GM19239 (cell line): Measurements from ENCODE around the gene FARP1.

Experiments used
- DNase-seq: peaks from one replicate; pipeline ENCODE4 v3.0.0; 2011; ENCODE audit warnings: low spot score; ENCODE audit not compliant: insufficient read length
- FAIRE-seq: peaks from 2 replicates; lab custom pipeline; 2011; peaks lifted over from hg19 to GRCh38; lab: Jason Lieb, UNC

FARP1 gene

DNA sequence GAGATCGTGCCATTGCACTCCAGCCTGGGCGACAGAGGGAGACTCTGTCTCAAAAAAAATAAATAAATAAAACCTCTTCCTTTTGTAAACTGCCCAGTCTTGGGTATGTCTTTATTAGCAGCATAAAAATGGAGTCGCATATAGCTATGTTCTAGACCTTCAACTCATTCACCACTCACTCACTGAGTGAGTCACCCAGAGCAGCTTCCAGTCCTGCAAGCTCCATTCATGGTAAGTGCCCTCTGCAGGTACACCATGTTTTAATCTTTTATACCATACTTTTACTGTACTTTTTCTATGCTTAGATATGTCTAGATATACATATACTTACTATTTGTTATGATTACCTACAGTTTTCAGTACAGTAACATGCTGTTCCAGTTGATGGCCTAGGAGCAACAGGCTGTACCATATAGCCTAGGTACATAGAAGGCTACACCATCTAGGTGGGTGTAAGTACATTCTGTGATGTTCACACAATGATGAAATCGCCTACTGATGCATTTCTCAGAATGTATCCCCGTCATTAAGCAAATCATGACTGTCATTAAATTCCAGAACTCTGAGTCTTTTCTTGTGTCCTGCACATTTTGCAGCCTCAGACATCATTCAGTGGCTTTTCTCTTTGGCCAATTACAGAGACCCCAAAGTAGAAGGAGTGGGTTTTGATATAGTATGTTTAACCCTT, 13.7 kb upstream of the FARP1 start:
- no peak for DNase-seq
- FAIRE-seq, result no peak

DNA sequence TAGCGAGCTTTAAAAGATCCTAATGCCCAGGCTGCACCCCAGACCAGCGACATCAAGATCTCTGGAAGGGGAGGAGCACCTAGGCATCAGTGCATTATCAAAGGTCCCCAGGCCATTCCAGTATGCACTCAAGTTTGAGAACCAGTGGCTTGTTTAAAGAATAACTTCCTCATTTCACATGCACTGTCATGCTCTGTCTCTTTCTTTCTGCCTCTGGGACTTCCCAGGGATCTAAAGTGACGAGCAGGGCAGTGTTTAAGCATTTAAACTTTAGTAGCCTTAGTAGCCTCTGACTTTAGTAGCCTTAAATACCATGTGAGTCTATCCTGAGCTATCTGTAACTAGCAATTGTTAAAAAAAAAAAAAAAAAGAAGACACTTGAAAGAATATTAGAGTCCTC, 8.9 kb upstream of the FARP1 start:
- FAIRE-seq (peak; percentile 63), DNase-seq (no peak)

DNA sequence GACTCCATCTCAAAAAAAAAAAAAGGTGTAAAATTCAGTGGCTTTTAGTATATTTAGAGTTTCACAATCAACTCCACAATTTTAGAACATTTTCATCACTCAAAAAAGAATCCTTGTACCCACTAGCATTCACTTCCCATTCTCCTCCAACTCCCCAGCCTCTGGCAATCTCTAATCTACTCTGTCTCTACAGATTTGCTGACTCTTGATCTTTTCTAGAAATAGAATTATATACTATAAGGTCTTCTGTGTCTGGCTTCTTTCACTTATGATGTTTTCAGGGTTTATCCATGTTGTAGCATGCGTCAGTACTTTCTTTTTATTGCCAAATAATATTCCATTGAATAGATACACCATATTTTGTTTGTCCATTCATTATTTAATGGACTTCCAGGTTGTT, 8.0 kb upstream of the FARP1 start:
- FAIRE-seq (no peak), DNase-seq (no peak)

DNA sequence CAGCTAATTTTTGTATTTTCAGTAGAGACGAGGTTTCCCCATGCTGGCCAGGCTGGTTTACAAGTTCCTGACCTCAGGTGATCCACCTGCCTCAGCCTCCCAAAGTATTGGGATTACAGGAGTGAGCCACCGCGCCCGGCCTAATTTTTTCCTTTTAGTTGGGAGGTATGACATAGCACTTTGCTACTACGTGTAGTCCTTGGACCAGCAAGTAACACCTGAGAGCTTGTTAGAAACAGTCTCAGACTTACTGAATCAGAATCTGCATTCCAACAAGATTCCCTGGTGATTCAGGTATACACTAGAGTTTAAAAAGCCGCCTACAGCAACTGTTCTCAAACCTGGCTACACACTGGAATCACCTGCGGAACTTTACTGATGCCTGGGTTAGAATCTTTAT, 1.8 kb upstream of the FARP1 start:
- DNase-seq (no peak), FAIRE-seq (no peak)

DNA sequence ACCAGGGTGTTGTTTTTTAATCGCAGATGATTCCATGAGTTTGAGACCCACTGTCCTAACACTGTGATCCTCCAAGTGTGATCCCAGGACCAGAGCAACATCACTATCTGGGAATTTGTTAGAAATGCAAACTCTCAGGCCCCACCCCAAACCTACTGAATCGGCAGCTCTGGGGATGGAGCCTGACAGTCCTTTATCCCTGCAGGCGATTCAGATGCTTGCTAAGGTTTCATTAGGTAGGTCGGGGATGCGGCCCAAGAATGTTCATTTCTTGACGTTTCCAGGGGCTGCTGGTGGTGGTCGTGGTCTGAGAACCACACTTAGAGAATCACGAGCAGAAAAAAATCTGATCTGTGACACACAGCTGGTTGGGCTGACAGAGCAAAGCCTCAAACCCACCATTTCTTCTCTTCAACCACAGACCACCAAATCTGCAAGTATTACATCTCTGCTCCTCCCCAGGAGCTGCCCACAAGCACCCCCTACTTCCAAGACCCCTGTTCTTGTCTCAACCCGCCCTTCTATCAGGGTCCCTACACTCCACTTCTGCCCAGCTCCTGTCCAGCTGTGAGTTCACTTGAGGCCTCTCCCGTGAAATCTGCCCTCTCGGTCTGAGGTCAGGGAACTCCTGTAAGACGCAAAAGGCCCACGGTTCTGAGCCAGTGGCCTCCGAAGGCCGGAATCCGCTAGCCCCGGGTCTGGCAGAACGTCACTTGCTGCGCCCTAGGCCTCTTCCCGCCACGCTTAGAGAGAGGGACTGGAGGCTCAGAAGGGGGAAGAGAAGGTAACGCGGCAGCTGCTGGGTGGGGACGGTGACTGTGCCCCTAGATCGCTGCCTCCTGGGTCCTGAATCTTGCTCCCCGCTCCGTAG, 1.1 kb upstream of the FARP1 start:
- DNase-seq (no peak), FAIRE-seq (no peak)

DNA sequence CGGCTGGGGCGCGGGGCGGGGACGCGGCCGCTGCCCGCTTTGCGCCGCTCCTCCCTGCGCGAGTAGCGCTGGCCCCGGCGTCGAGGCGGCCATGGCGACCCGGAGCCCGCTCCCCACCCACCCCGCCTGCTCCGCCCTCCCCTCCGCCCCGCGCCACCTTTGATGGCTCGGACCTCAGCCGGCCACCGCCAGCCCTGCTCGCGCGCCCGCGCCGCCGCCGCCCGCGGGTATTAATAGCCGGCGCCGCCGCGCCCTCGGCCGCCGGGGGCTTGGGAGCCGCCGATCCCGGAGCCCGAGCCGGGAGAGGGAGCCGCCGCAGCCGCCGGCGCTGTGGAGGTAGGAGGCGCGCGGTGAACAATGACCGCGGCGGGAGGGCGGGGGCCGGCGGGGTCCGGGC, 261 bp downstream of the FARP1 start:
- DNase-seq (no peak), FAIRE-seq (no peak)

DNA sequence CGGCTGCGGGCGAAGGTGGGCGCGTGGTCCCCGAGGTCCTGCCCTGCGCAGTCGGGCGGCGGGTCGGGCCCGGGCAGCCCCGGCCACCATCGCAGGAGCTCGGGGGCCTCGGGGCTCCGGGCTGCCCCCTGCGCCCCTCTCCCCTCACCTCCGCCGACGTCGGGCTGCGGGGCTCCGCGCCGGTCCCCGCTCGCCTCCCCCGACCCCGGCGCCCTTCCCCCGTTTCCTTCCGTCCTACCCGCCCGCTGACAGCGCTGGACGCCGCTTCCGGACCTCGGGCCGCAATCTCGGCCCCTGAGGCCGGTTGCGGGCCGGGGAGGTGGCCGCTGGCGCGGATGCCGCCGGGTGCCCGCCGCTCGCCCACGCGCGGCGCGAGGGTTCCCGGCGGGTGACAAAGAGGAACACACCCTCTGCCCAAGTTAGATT, 720 bp downstream of the FARP1 start:
- no peak for FAIRE-seq
- DNase-seq, result no peak

DNA sequence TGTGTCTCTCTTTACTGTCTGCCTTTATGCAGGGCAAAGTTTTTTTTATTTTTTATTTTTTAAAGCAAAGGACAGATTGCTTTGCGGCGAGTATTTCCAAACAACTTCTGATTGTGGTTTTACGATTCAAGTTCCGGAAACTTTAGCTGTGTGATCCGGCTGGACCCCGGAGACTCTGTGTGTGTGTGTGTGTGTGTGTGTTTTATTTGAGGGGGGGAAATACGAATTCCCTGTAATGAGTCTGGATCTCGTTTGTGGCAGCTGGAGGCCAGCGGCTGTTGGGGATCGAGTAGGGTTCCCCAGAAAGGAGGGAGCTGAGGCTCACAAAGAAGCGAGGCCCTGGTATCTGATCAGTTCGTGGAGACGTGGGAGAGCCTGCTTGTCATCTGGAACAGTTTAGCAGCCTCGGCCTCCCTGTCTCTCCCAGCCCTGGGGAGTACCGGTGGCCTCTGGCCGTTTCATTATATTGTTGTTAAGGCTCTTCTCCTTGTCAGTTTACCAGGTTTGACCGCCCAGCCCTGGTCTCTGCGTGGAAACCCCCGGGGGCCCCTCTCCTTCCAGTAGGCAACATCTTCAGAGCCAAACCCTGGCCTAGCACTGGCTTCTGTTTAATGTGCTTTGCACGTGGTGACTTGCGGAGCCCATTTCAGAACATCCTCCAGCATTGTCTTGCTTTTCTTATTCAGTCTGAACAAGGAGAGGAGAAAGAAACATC, 1.3 kb downstream of the FARP1 start:
- DNase-seq (no peak), FAIRE-seq (no peak)

DNA sequence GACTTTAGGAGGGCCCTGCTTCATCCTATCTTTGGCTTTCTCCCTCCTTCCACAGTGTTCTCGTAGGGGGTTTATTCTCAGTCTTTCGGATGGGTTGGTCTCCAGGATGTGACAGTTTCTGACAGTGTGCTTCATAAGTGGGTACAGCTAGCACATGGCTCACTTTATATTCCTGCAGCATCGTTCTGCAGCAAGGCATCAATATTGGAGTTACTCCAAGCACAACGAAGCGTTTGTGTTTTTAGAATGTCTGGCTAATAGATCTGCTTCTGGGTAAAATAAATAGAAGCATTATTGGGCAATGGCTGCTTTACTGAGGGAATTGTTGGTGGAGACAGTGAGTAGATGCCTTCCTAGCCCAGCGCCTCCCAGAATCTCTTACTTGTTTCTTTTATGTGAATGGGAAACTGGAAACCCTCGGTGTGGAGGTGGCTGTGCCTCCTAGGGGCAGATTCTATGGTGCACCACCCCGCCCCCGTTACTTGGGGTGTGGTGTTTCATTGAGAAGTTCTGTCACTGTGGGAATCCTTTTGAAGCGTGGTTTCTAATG, 2.0 kb downstream of the FARP1 start:
- DNase-seq, result no peak
- FAIRE-seq, result no peak

DNA sequence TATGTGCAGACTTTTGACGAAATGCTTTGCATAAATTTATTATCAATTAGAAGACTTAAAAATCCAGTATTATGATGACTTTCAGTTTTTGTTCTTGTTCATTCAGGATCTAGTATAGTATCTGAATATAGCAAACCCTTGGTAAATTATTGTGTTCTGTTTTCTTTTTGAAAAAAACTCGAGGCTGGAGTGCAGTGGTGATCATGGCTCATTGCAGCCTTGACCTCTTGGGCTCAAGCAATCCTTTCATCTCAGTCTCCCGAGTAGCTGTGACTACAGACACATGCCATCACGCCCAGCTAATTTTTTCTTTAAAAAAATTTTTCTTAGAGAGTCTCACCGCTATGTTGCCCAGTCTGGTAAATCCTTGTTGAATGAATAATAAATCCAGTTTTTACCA, 4.6 kb downstream of the FARP1 start:
- FAIRE-seq (no peak), DNase-seq (no peak)

DNA sequence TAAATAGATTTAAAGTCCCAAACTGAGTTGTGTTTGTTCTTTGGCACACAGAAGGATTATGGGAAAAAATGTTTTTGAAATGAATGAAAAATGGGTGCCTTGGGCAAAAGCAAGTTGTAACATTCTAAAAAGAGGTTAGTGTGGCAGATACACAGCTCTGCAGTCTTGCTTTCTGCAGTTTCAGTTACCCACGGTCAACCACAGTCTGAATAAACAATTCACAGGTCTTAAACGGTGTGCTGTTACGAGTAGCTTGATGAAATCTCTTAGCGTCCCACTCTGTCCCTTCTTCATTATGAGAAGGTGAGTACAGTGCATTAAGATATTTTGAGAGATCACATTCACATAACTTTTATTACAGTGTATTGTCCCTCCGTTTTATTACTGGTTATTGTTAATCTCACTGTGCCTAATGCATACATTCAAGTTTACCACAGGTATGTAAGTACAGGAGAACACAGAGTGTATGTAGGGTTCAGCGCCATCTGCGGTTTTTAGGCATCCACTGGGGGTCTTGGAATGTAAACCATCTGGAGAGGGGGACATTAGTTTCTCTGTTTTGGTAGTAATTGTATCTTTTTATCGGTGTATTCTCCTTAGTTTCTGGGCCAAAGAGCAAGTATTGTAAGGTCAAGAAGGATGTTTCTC, 8.1 kb downstream of the FARP1 start:
- FAIRE-seq (no peak), DNase-seq (no peak)

DNA sequence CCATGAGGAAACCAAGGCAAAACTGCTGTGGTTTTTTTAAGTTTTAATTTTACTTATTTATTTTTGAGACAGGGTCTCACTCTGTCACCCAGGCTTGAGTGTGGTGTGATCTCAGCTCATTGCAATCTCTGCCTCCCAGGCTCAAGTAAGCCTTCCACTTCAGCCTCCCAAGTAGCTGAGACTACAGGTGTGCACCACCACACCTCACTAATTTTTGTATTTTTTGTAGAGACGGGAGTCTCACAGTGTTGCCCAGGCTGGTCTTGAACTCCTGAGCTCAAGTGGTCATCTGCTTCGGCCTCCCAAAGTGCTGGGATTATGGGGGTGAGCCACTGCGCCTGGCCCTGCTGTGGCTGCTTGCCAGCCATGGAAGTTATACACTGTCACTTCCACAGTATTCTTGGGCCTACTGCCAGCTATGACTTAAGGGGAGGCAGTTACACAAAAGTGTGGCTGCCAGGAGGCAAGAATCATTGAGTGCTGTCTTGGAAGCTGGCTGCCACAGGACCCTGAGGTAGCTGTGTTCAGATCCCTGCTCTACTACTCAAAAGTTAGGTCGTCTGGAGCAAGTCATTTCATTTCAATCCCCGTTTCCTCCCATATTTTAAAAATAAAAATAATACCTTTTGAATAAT, 12.7 kb downstream of the FARP1 start:
- no peak for FAIRE-seq
- DNase-seq, result no peak

DNA sequence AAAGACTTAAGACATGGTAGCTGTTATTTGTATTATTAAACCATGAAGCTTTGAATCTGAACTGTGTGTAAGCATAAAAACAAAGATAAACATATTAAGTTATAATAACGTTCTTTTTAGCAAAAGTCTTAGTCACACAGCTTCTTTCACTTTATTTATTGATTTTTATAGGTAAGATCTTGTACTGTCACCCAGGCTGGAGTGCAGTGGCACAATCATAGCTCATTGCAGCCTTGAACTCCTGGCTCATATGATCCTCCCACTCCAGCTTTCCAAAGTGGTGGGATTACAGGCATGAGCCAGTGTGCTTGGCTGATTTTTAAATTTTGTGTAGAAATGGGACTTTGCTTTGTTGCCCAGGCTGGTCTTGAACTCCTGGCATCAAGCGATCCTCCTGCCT, 13.4 kb downstream of the FARP1 start:
- FAIRE-seq (no peak), DNase-seq (no peak)

DNA sequence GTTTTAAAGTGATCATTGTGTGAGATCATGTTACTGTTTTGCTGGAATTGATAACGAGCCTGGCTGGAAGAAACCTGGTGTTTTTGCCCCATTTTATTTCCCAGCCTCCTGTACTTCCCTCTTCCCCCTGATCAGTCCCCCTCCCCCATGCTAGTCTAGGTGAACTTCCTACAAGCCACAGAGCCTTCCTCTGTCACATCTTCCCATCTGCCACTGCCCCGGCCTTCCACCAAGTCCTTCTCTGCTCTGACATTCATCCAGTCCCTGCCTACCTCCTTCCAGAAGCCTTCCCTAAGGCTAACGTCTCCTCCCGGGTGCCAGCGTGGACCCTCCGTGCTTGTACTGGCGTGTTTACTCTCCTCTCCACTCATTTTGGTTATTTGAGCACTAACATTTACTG, 14.3 kb downstream of the FARP1 start:
- no peak for DNase-seq
- FAIRE-seq, result no peak

DNA sequence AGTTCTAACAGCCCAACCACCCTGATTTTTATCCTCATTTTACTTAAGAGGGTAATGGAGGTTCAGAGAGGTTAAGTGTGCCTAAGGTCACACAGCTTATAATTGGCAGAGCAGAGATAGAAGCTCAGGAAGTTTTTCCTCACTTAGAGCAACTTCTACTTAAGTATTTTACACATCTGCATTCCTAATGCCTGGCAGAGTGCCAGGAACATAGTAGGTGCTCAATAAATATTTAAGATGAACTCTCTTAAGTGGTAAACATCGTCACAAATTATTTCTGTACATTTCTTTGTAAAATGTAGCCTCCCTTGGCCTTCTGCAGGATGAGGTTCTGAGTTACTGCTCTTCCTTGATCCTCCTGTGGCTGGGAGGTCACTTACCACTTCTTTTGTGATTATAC, 14.7 kb downstream of the FARP1 start:
- DNase-seq (no peak), FAIRE-seq (no peak)

DNA sequence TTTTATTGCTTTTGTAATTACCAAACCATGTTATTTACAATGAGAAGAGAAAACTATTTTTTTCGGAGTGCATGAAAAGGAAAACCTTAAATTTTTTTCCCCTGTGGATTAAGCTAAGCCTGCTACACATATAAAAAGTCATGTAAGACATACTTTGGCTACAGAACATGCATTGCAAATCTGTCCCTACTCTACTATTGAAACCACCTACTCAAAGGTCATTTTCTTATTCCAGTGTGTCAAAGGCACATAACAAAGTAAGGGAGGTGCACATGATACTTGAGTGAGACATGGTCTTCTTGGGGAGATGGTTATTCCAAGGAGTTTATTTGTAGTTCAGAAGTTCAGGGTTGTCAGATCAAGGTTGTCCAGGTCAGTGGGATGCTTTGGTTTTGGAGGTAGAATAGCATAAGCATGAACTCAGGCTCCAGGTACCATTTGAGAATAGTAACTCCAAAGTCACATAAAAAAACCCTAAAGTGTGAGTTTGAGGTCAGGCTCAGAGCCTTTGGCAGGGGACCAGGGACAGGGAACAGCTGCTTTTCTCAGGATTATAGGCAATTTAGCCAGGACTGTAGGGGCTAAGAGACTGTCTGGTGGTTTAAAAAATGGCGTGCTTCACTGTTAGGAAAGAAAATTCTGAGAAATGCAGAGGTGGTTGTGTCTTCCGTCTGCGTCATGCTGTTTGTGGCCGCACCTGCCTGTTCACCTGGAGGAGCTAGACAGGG, 15.4 kb downstream of the FARP1 start:
- FAIRE-seq (no peak), DNase-seq (no peak)

DNA sequence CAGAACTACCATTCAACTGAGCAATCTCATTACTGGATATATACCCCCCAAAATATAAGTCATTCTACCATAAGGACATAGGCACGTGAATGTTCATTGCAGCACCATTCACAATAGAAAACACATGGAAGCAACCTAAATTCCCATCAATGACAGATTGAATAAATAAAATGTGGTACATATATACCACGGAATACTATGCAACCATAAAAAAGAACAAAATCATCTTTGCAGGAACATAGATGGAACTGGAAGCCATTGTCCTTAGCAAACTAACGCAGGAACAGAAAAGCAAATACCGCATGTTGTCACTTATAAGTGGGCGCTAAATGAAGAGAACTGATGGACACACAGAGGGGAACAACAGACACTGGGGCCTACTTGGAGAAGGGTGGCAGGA, 20.0 kb downstream of the FARP1 start:
- FAIRE-seq, result no peak
- DNase-seq, result no peak

DNA sequence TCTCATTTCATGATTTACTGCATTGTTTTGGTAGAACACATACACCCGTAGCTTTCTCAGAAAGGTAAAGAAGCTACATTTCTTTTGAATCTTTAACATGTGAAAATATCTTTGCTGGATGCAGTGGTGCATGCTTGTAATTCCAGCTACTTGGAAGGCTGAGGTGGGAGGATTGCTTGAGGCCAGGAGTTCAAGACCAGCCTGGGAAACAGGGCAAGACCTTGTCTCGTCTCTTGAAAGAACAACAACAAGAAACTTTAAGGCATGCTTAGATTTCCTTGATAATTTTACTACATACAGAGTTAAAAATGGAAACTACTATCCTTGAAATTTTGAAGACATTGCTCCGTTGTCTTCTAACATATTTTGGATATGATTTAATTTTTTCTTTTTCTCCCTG, 26.4 kb downstream of the FARP1 start:
- FAIRE-seq (no peak), DNase-seq (no peak)

DNA sequence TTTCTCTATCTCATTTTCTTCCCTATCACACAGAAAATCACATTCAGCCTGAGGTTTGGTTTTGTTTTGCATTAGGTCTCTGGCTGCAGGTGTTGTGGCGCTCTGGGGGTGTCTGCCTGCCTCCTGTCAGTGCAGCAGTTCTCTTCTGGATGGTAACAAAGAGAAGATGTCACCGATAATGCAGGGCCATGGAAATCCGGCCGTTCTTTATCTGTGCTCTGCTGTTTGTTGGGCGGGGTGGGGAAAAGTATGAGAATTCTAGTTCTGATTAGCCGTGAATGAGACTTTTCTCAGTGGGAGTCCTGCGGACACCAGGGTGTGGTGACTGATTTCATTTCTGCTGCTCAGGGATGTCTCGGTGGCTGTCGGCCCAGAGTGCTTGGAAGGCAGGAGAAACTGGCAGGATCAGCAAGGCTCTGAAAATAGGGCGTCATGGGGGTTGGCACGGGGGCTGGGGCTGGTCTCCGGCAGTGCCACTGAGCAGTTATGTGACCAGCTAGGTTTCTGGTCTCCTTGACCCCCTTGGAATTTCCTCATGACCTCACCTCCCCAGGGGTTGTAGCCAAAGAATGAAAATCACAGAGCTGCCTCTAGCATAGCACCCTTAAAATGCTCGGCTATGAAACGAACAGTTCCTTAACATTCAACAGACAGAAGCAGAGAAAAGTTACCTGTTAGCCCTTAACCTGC, 29.2 kb downstream of the FARP1 start:
- FAIRE-seq, result no peak
- no peak for DNase-seq
